Activated CD8-positive, alpha-beta T cell treated with anti-CD3 and anti-CD28 coated beads for 36 hours (primary cell): Measurements from ENCODE around the gene HSD11B1. TPM values are rescaled to one million over a fixed set of nuclear protein-coding genes. Genes with fewer than 3 reads are reported as not detected.

ENCODE experiments used
- ATAC-seq: fragments of 200-7000 bp; cut with Tn5 transposase; one replicate; pipeline ENCODE4 v1.10.0; 2021; ENCODE audit warnings: mild to moderate bottlenecking, moderate library complexity
- CTCF ChIA-PET: fragments of 350-600 bp; sonication (Branson Sonifier 250); formaldehyde crosslinking; loops from one replicate; lab custom pipeline; 2021; ENCODE audit warnings: antibody characterized with exemption; lab: Charles Lee
- POLR2A ChIA-PET: fragments of 350-600 bp; sonication (Branson Sonifier 250); formaldehyde crosslinking; loops from one replicate; lab custom pipeline; 2021; ENCODE audit warnings: antibody characterized with exemption; lab: Charles Lee
- DNase-seq: peaks from one replicate; pipeline ENCODE4 v3.0.0-alpha.2; 2020
- H3K27ac Mint-ChIP-seq: one replicate; pipeline ENCODE4 v1.8.0; 2021; ENCODE audit warnings: mild to moderate bottlenecking, mixed read lengths
- H3K27me3 Mint-ChIP-seq: one replicate; pipeline ENCODE4 v1.8.0; 2021; ENCODE audit warnings: mixed read lengths
- H3K36me3 Mint-ChIP-seq: one replicate; pipeline ENCODE4 v1.8.0; 2021; ENCODE audit warnings: low read depth, mixed read lengths
- H3K4me1 Mint-ChIP-seq: one replicate; pipeline ENCODE4 v1.8.0; 2021; ENCODE audit warnings: low read depth, mixed read lengths
- H3K4me3 Mint-ChIP-seq: one replicate; pipeline ENCODE4 v1.8.0; 2021; ENCODE audit warnings: mild to moderate bottlenecking, moderate library complexity, mixed read lengths
- H3K9me3 Mint-ChIP-seq: one replicate; pipeline ENCODE4 v1.8.0; 2021; ENCODE audit warnings: mixed read lengths
- CTCF ChIP-seq: fragments of 200-600 bp; IDR thresholded peaks from one replicate; pipeline ENCODE4 v1.8.0; 2022; ENCODE audit warnings: antibody characterized with exemption, mild to moderate bottlenecking
- intact Hi-C: fragments of 100-400 bp; cut with micrococcal nuclease; formaldehyde crosslinking; loops from one replicate; pipeline ENCODE4 v1.10.0; 2022
- total RNA-seq, 2 experiments: library from RNA; stranded (reverse); gene quantifications; one replicate each; pipeline ENCODE4 v1.2.3, GENCODE V29; 2021

The HSD11B1 gene
- total RNA-seq, 2 experiments from 2014 or later = 0.47 to 0.59 TPM

- intact Hi-C loops = no loop called here
- DNase-seq = no peak
- Mint-ChIP-seq H3K4me1 (peaks cover 69% of the 10 kb centered on the region), H3K27ac (peak overlapping the region; percentile 98), H3K4me3 (peak overlapping the region; percentile 91), H3K27me3 (no peaks in the 10 kb centered on the region), H3K9me3 (peaks cover 2% of the 10 kb centered on the region), H3K36me3 (peaks cover 80% of the 10 kb centered on the region)
- ChIA-PET POLR2A (interaction anchor here (1.7 to 13.2 kb wide), 5 partner anchors 8 to 23 kb away, joined by 4 to 242 read pairs (median 20); no protein-coding TSS in a partner anchor), CTCF (interaction anchor here (0.7 to 10.8 kb wide), 6 partner anchors 8 to 62 kb away, joined by 3 to 105 read pairs (median 9); no protein-coding TSS in a partner anchor)
- no peak for ATAC-seq
- no peak for TF ChIP-seq CTCF
Observed at GRCh38 chr1:209759829-209760359, 55.2 kb downstream of the HSD11B1 start.

DNA sequence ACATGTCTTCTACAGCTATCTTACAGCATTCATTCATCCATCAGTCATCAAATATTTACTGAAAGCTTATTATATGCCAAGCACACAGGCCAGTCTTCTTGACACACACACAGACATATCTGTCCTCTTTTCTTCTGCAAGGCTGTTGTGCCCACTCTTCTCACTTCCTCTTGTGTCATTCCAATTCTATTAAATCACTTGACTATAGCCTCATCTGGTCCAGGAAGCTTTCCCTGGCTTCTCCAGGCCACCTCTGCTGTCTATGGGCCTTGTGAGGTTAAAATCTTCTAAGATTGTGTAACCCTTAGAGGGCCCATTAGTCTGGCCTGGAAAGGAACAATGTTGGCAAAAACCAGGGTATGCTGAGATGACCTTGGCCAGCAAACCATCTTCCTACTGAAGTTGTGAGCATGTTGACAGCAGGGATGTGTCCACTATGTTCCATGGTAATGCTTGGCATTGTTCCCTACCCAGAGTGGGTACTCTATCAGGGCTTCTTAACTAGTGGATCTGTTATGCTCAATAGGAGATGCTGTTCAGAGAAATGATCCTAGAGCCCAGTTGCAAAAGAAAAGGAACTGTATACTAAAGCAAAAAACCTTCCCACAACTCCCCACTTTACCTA, 56.5 kb downstream of the HSD11B1 start:
- DNase-seq (no peak), ATAC-seq (no peak)
- Mint-ChIP-seq H3K36me3 (peaks cover 90% of the 10 kb centered on the region), H3K9me3 (peaks cover 2% of the 10 kb centered on the region), H3K27me3 (no peaks in the 10 kb centered on the region), H3K4me1 (peaks cover 70% of the 10 kb centered on the region), H3K27ac (peak overlapping the region; percentile 83), H3K4me3 (peak overlapping the region; percentile 8)
- ChIA-PET CTCF (interaction anchor here (2.2 to 10.8 kb wide), 4 partner anchors 7 to 61 kb away, joined by 8 to 105 read pairs (median 12); no protein-coding TSS in a partner anchor), POLR2A (interaction anchor here (0.8 to 8.4 kb wide), 5 partner anchors 11 to 86 kb away, joined by 3 to 67 read pairs (median 6); partner anchors contain the start of gene G0S2)
- TF ChIP-seq CTCF = no peak
- intact Hi-C loops = no loop called here

DNA sequence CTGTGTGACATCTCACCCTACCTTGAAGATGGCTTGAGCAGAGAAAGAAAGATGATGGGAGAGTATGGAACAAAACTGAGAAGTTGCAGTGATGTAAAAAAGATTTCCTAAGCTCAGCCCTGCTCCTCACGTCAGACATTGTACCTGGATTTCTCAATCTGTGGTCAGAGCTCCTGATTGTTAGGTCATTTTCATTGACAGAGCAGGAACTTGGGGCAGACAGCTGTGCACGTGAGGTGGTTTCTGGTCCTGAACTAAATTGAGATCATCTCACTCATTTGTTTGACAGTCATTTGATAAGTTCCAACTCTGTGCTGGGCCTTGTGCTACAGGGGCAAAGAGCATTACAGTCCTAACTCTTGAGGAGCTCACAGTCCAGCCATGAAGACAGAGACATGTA, 61.4 kb downstream of the HSD11B1 start:
- no peak for TF ChIP-seq CTCF
- intact Hi-C loops = loop anchor here (5.0 kb wide), 1 partner anchor 61 kb away; the partner anchor contains the start of gene UTP25
- H3K27ac Mint-ChIP-seq = peak overlapping the region; percentile 76
- H3K27me3 Mint-ChIP-seq = no peaks in the 10 kb centered on the region
- DNase-seq (peak; percentile 57), ATAC-seq (no peak)
- ChIA-PET CTCF (interaction anchor here (0.9 to 5.4 kb wide), 4 partner anchors 10 to 74 kb away, joined by 5 to 105 read pairs (median 24); partner anchors contain the start of gene TRAF3IP3), POLR2A (interaction anchor here (0.6 to 7.5 kb wide), 9 partner anchors 8 to 150 kb away, joined by 3 to 242 read pairs (median 3); partner anchors contain the start of gene TRAF3IP3)
- H3K36me3 Mint-ChIP-seq = peaks cover 53% of the 10 kb centered on the region
- peaks cover 2% of the 10 kb centered on the region for H3K9me3 Mint-ChIP-seq
- peak overlapping the region; percentile 30 for H3K4me3 Mint-ChIP-seq
- H3K4me1 Mint-ChIP-seq = peaks cover 65% of the 10 kb centered on the region

- intact Hi-C loops = loop anchor here (5.0 kb wide), 1 partner anchor 60 kb away; the partner anchor contains the start of gene UTP25
- POLR2A ChIA-PET = interaction anchor here (1.5 to 7.5 kb wide), 5 partner anchors 12 to 59 kb away, joined by 3 to 242 read pairs (median 40); partner anchors contain the start of genes C1orf74 and TRAF3IP3
- Mint-ChIP-seq H3K9me3 (peaks cover 2% of the 10 kb centered on the region), H3K36me3 (peaks cover 42% of the 10 kb centered on the region), H3K27ac (peak overlapping the region; percentile 36), H3K27me3 (no peaks in the 10 kb centered on the region), H3K4me3 (no peak overlapping the region), H3K4me1 (peaks cover 55% of the 10 kb centered on the region)
- CTCF ChIA-PET = interaction anchor here (1.4 to 5.4 kb wide), 4 partner anchors 11 to 190 kb away, joined by 6 to 105 read pairs (median 34); partner anchors contain the start of gene TRAF3IP3
- no peak for TF ChIP-seq CTCF
- DNase-seq = no peak
- no peak for ATAC-seq
Observed at GRCh38 chr1:209767096-209767495, 62.5 kb downstream of the HSD11B1 start.
